Measurements from ENCODE around the gene ZNF439.
"Not testable (repeated sequence)": the region's sequence is repeated elsewhere in the genome, so short reads cannot be mapped to it uniquely, and the experiment has no call there.

GRCh38 chr19:11850289-11850688 is 1.8 kb downstream of the ZNF439 start:
- not testable (repeated sequence) for TF ChIP-seq CTCF (IDR thresholded peaks at IDR 0.05; ENCODE audit: low read depth, low read length); EZH2phosphoT487 (IDR thresholded peaks at IDR 0.05; ENCODE audit: low read depth)
